Hindlimb muscle (tissue), 1 donor: ENCODE data around the gene FAM168A. TPM values are rescaled to one million over a fixed set of nuclear protein-coding genes. Genes with fewer than 3 reads are reported as not detected.

Source experiments
- DNase-seq: peaks from one replicate; pipeline ENCODE4 v3.0.0-alpha.2; 2013
- polyA plus RNA-seq: library from polyadenylated mRNA; unstranded; fragments of 120-200 nt; gene quantifications from one replicate; pipeline ENCODE4 v1.2.1, GENCODE V29; 2013; ENCODE audit not compliant: insufficient read length

FAM168A gene
- polyA plus RNA-seq, 1 donor: 24.2 TPM

- no peak for DNase-seq
Measured at GRCh38 chr11:73422886-73423285, 175.0 kb downstream of the FAM168A start.

GRCh38 chr11:73420136-73420535 is 177.8 kb downstream of the FAM168A start:
- no peak for DNase-seq

- no peak for DNase-seq
Measured at GRCh38 chr11:73416786-73417185, 181.1 kb downstream of the FAM168A start.

- DNase-seq: no peak
Measured at GRCh38 chr11:73415854-73416615, 181.9 kb downstream of the FAM168A start.

- DNase-seq: no peak
Measured at GRCh38 chr11:73414977-73415651, 182.8 kb downstream of the FAM168A start.

GRCh38 chr11:73413256-73413655 is 184.7 kb downstream of the FAM168A start:
- no peak for DNase-seq

GRCh38 chr11:73412308-73412707 is 185.6 kb downstream of the FAM168A start:
- DNase-seq: no peak

GRCh38 chr11:73411031-73411430 is 186.9 kb downstream of the FAM168A start:
- no peak for DNase-seq

- no peak for DNase-seq
Measured at GRCh38 chr11:73410627-73411026, 187.3 kb downstream of the FAM168A start.

- DNase-seq: no peak
Measured at GRCh38 chr11:73409431-73409830, 188.5 kb downstream of the FAM168A start.

- DNase-seq: no peak
Measured at GRCh38 chr11:73406619-73407018, 191.3 kb downstream of the FAM168A start.

- no peak for DNase-seq
Measured at GRCh38 chr11:73406131-73406530, 191.8 kb downstream of the FAM168A start.

- DNase-seq: no peak
Measured at GRCh38 chr11:73405146-73405510, 192.8 kb downstream of the FAM168A start.

GRCh38 chr11:73404506-73405145 is 193.3 kb downstream of the FAM168A start:
- DNase-seq: no peak

GRCh38 chr11:73404048-73404447 is 193.9 kb downstream of the FAM168A start:
- no peak for DNase-seq

- DNase-seq: no peak
Measured at GRCh38 chr11:73403541-73403940, 194.4 kb downstream of the FAM168A start.

GRCh38 chr11:73402834-73403185 is 195.1 kb downstream of the FAM168A start:
- no peak for DNase-seq

- DNase-seq: no peak
Measured at GRCh38 chr11:73401924-73402833, 195.7 kb downstream of the FAM168A start.

- DNase-seq: no peak
Measured at GRCh38 chr11:73401217-73401923, 196.5 kb downstream of the FAM168A start.

- DNase-seq: no peak
Measured at GRCh38 chr11:73400293-73400692, 197.6 kb downstream of the FAM168A start.

- no peak for DNase-seq
Measured at GRCh38 chr11:73399636-73400035, 198.3 kb downstream of the FAM168A start.

- DNase-seq: no peak
Measured at GRCh38 chr11:73399159-73399590, 198.7 kb downstream of the FAM168A start.
